BLaER1 treated with 17β-estradiol and CSF1 and Interleukin-3, amounts not matched to agents 10 nM and 100 nM (cell line): ENCODE data around the gene PDCD2L.
"Not testable (repeated sequence)": the region's sequence is repeated elsewhere in the genome, so short reads cannot be mapped to it uniquely, and the experiment has no call there.

Experiments
- H3K27ac ChIP-seq, 11 experiments: shearing (Covaris generic); formaldehyde crosslinking; 2 replicates each; pipeline ENCODE4 v1.8.1; 2022
- H3K27me3 ChIP-seq, 11 experiments: shearing (Covaris generic); formaldehyde crosslinking; 2 replicates each; pipeline ENCODE4 v1.8.1; 2022
- H3K36me3 ChIP-seq, 11 experiments: shearing (Covaris generic); formaldehyde crosslinking; 2 replicates each; pipeline ENCODE4 v1.8.1; 2022
- H3K4me1 ChIP-seq, 10 experiments: shearing (Covaris generic); formaldehyde crosslinking; 2 replicates each; pipeline ENCODE4 v1.8.1; 2022
- H3K4me2 ChIP-seq, 11 experiments: shearing (Covaris generic); formaldehyde crosslinking; 2 replicates each; pipeline ENCODE4 v1.8.1; 2022
- H3K4me3 ChIP-seq, 10 experiments: shearing (Covaris generic); formaldehyde crosslinking; 2 replicates each; pipeline ENCODE4 v1.8.1; 2022
- H3K9ac ChIP-seq, 11 experiments: shearing (Covaris generic); formaldehyde crosslinking; 2 replicates each; pipeline ENCODE4 v1.8.1; 2022
- H3K9me3 ChIP-seq, 11 experiments: shearing (Covaris generic); formaldehyde crosslinking; replicated peaks in 1 of 11; 2 replicates each; pipeline ENCODE4 v1.8.1; 2022
- H4K20me1 ChIP-seq, 11 experiments: shearing (Covaris generic); formaldehyde crosslinking; 2 replicates each; pipeline ENCODE4 v1.8.1; 2022
- Cebpa-rat ChIP-seq, 11 experiments: shearing (Covaris generic); IDR thresholded peaks; 2 replicates each; pipeline ENCODE4 v1.8.1; 2022

Gene PDCD2L

GRCh38 chr19:34382471-34382870, 21.7 kb upstream of the PDCD2L start:
- no peaks in the 10 kb centered on the region for H3K9me3 ChIP-seq
- peaks cover 12 to 100% (median 67%) of the 10 kb centered on the region in 11 experiments; a peak in 20 of 22 replicates for H4K20me1 ChIP-seq

GRCh38 chr19:34383599-34383998, 20.6 kb upstream of the PDCD2L start:
- H3K27me3 ChIP-seq: no peaks in the 10 kb centered on the region
- H3K4me2 ChIP-seq: no peak overlapping the region
- TF ChIP-seq Cebpa-rat (IDR thresholded peaks at IDR 0.05): no peak
- no peaks in the 10 kb centered on the region for H3K4me1 ChIP-seq
- H4K20me1 ChIP-seq: peaks cover 16 to 100% (median 67%) of the 10 kb centered on the region in 11 experiments; a peak in 20 of 22 replicates
- no peak overlapping the region for H3K4me3 ChIP-seq
- H3K9me3 ChIP-seq: no peaks in the 10 kb centered on the region
- peaks cover 99 to 100% (median 100%) of the 10 kb centered on the region in 11 experiments for H3K36me3 ChIP-seq
- no peak overlapping the region for H3K27ac ChIP-seq
- no peak overlapping the region for H3K9ac ChIP-seq

More at GRCh38 chr19:34382471-34382870, 21.7 kb upstream of the PDCD2L start:
- no peak for TF ChIP-seq Cebpa-rat (IDR thresholded peaks at IDR 0.05)
- H3K4me3 ChIP-seq: no peak overlapping the region
- no peaks in the 10 kb centered on the region for H3K4me1 ChIP-seq
- H3K9ac ChIP-seq: no peak overlapping the region
- no peak overlapping the region for H3K27ac ChIP-seq
- H3K36me3 ChIP-seq: peaks cover 99 to 100% (median 100%) of the 10 kb centered on the region in 11 experiments
- no peaks in the 10 kb centered on the region for H3K27me3 ChIP-seq
- no peak overlapping the region for H3K4me2 ChIP-seq

- Histone ChIP-seq H3K27me3 (no peaks in the 10 kb centered on the region), H3K27ac (no peak overlapping the region), H3K4me1 (no peaks in the 10 kb centered on the region), H3K4me3 (no peak overlapping the region), H4K20me1 (peaks cover 10 to 100% (median 80%) of the 10 kb centered on the region in 11 experiments; a peak in 20 of 22 replicates), H3K4me2 (no peak overlapping the region), H3K9me3 (no peaks in the 10 kb centered on the region), H3K36me3 (peaks cover 99 to 100% (median 100%) of the 10 kb centered on the region in 11 experiments), H3K9ac (no peak overlapping the region)
- no peak for TF ChIP-seq Cebpa-rat (IDR thresholded peaks at IDR 0.05)
Measured at GRCh38 chr19:34386645-34387445, 17.4 kb upstream of the PDCD2L start.

- Histone ChIP-seq H3K27ac (no peak overlapping the region), H3K4me1 (no peaks in the 10 kb centered on the region), H3K4me3 (no peak overlapping the region), H3K9me3 (no peaks in the 10 kb centered on the region), H3K9ac (no peak overlapping the region), H3K4me2 (no peak overlapping the region), H4K20me1 (peaks cover 13 to 100% (median 82%) of the 10 kb centered on the region in 11 experiments; a peak in 20 of 22 replicates), H3K36me3 (peaks cover 99 to 100% (median 100%) of the 10 kb centered on the region in 11 experiments), H3K27me3 (no peaks in the 10 kb centered on the region)
- no peak for TF ChIP-seq Cebpa-rat (IDR thresholded peaks at IDR 0.05)
Measured at GRCh38 chr19:34387446-34387810, 16.8 kb upstream of the PDCD2L start.

- not testable (repeated sequence) for H3K9ac ChIP-seq, H3K4me1 ChIP-seq, H3K27ac ChIP-seq, H3K27me3 ChIP-seq, H3K4me3 ChIP-seq, H3K9me3 ChIP-seq, H3K4me2 ChIP-seq
- Histone ChIP-seq H3K36me3 (peaks cover 99 to 100% (median 100%) of the 10 kb centered on the region in 11 experiments), H4K20me1 (peaks cover 21 to 100% (median 83%) of the 10 kb centered on the region in 11 experiments)
Measured at GRCh38 chr19:34388745-34389144, 15.5 kb upstream of the PDCD2L start.

GRCh38 chr19:34391813-34392212, 12.4 kb upstream of the PDCD2L start:
- Histone ChIP-seq H3K36me3 (peaks cover 99 to 100% (median 100%) of the 10 kb centered on the region in 11 experiments), H4K20me1 (peaks cover 21 to 99% (median 94%) of the 10 kb centered on the region in 11 experiments; a peak in 21 of 22 replicates), H3K9ac (no peak overlapping the region), H3K4me2 (no peak overlapping the region), H3K9me3 (no peaks in the 10 kb centered on the region), H3K4me3 (no peak overlapping the region), H3K27me3 (no peaks in the 10 kb centered on the region), H3K4me1 (no peaks in the 10 kb centered on the region), H3K27ac (no peak overlapping the region)
- TF ChIP-seq Cebpa-rat (IDR thresholded peaks at IDR 0.05): no peak

- Histone ChIP-seq H3K4me2 (no peak overlapping the region), H3K27me3 (no peaks in the 10 kb centered on the region), H3K9me3 (no peaks in the 10 kb centered on the region), H3K4me1 (no peaks in the 10 kb centered on the region), H4K20me1 (peaks cover 16 to 99% (median 94%) of the 10 kb centered on the region in 11 experiments; a peak in 20 of 22 replicates), H3K27ac (no peak overlapping the region), H3K9ac (no peak overlapping the region), H3K4me3 (no peak overlapping the region), H3K36me3 (peaks cover 99 to 100% (median 100%) of the 10 kb centered on the region in 11 experiments)
- TF ChIP-seq Cebpa-rat (IDR thresholded peaks at IDR 0.05): no peak
Measured at GRCh38 chr19:34393031-34393430, 11.2 kb upstream of the PDCD2L start.

GRCh38 chr19:34393629-34394028, 10.6 kb upstream of the PDCD2L start:
- no peak overlapping the region for H3K27ac ChIP-seq
- no peaks in the 10 kb centered on the region for H3K27me3 ChIP-seq
- TF ChIP-seq Cebpa-rat (IDR thresholded peaks at IDR 0.05): no peak
- no peak overlapping the region for H3K4me3 ChIP-seq
- H3K9me3 ChIP-seq: no peaks in the 10 kb centered on the region
- no peak overlapping the region for H3K9ac ChIP-seq
- no peaks in the 10 kb centered on the region for H3K4me1 ChIP-seq
- peaks cover 16 to 99% (median 91%) of the 10 kb centered on the region in 11 experiments; a peak in 20 of 22 replicates for H4K20me1 ChIP-seq
- H3K4me2 ChIP-seq: no peak overlapping the region
- peaks cover 99 to 100% (median 100%) of the 10 kb centered on the region in 11 experiments for H3K36me3 ChIP-seq

GRCh38 chr19:34397853-34398252, 6.3 kb upstream of the PDCD2L start:
- Histone ChIP-seq H3K27me3 (no peaks in the 10 kb centered on the region), H3K4me3 (no peak overlapping the region)

More at GRCh38 chr19:34397853-34398252, 6.3 kb upstream of the PDCD2L start:
- Histone ChIP-seq H3K4me2 (no peak overlapping the region), H3K4me1 (no peaks in the 10 kb centered on the region), H3K27ac (no peak overlapping the region), H3K9ac (no peak overlapping the region), H4K20me1 (peaks cover 8 to 79% (median 53%) of the 10 kb centered on the region in 11 experiments; a peak in 20 of 22 replicates), H3K9me3 (no peaks in the 10 kb centered on the region), H3K36me3 (peaks cover 87 to 100% (median 95%) of the 10 kb centered on the region in 11 experiments)
- no peak for TF ChIP-seq Cebpa-rat (IDR thresholded peaks at IDR 0.05)
